OCI-LY1 (cell line): ENCODE data around the gene IL1RN.

Source experiments
- CTCF ChIP-seq: fragments of 200-600 bp; sonication (generic), shearing (Covaris generic); IDR thresholded peaks from 2 replicates; pipeline ENCODE4 v1.5.1; 2017; ENCODE audit warnings: mild to moderate bottlenecking, antibody characterized with exemption, low read length, moderate library complexity, mixed read lengths
- EZH2 ChIP-seq: fragments of 200-600 bp; sonication (generic), shearing (Covaris generic); IDR thresholded peaks from 2 replicates; pipeline ENCODE4 v1.8.0; 2017; ENCODE audit warnings: borderline replicate concordance, mixed run types, mild to moderate bottlenecking, antibody characterized with exemption, low read length, moderate library complexity, mixed read lengths

- TF ChIP-seq CTCF (no peak), EZH2 (no peak)
Measured at GRCh38 chr2:113098532-113098931, 28.9 kb upstream of the IL1RN start.
